Measurements from ENCODE around the gene SNRK.
"Not testable (repeated sequence)": the region's sequence is repeated elsewhere in the genome, so short reads cannot be mapped to it uniquely, and the experiment has no call there.

SNRK gene

DNA sequence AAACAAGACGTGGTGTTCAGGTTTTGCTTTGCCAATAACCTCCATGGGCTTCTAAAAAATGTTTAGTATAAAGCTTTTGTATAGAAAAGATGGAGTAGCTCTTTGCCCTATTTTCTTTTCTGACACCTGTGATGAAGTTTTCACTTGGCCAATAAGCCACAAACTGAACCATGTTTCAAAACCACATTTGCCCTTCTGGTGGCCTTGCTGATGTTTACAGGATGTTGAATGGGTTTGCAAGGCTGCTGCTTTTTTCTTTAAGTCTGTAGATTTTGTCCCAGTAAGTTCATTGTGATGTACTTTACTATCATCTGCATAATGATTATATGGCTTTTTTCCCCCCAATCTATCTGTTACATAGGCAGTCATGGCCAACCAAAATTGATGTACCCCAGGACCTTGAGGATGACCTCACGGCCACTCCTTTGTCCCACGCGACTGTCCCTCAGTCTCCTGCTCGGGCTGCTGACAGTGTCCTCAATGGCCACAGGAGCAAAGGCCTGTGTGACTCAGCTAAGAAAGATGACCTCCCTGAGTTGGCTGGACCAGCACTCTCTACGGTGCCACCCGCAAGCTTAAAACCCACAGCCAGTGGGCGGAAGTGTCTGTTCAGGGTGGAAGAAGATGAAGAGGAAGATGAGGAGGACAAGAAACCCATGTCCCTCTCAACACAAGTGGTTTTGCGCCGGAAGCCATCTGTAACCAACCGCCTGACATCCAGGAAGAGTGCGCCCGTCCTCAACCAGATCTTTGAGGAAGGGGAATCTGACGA, 60.8 kb downstream of the SNRK start:
- no peak for DNase-seq (ENCODE audit: low read depth in 2 of 2)

DNA sequence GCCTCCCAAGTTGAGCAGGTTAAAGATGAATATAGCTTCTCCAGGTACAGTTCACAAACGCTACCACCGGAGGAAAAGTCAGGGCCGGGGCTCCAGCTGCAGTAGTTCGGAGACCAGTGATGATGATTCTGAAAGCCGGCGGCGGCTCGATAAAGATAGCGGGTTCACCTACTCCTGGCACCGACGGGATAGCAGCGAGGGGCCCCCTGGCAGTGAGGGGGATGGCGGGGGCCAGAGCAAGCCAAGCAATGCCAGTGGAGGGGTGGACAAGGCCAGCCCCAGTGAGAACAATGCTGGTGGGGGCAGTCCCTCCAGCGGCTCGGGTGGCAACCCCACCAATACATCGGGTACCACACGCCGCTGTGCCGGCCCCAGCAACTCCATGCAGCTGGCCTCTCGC, 61.4 kb downstream of the SNRK start:
- no peak for DNase-seq (ENCODE audit: low read depth in 2 of 2)

DNA sequence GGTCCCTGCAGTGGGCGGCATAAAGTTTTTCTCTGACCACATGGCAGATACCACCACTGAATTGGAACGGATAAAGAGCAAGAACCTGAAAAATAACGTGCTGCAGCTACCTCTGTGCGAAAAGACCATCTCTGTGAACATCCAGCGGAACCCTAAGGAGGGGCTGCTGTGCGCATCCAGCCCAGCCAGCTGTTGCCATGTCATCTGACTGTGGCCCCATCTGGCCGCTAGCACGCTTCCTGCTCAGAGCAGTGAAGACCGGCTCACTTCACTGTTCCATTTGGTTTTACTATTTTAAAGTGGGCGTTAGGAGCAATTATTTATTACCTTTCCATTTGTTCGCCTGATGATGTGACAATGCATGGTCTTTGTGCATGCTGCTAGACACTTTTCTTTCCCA, 62.0 kb downstream of the SNRK start:
- DNase-seq (ENCODE audit: low read depth in 2 of 2), result no peak

DNA sequence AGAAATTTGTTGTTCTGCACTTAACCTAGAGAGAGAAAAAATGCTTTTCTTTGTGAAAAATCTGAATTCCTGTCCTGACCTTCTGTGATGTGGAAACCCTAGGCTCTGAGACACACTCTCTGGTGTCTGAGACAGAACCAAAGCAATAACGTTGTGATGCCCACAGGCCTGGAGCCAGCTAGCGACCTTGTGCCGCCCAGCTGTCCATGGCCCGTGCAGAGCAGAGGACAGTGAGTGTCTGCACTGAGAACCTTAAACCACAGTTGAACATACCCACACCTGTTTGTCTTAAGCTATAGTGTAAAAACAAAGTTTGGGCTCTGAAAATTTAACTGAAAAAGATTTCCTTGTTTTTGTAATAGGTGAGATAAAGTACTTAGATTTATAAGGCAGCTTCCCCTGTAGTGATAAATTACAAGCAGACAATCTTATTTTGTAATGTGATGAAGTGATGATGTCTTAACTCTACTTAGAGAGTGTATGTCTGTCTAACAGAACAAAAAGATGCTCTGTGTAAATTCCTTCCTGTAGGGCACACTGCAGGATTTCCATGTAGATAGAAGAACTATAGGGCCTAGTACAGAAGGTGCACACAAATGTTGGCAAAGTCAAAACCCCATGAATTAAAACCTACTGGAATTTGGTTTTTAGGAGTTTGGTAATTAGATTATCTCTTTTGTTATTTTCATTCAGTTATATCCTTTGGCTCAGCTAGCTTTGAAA, 62.7 kb downstream of the SNRK start:
- DNase-seq (ENCODE audit: low read depth in 2 of 2), result no peak

DNA sequence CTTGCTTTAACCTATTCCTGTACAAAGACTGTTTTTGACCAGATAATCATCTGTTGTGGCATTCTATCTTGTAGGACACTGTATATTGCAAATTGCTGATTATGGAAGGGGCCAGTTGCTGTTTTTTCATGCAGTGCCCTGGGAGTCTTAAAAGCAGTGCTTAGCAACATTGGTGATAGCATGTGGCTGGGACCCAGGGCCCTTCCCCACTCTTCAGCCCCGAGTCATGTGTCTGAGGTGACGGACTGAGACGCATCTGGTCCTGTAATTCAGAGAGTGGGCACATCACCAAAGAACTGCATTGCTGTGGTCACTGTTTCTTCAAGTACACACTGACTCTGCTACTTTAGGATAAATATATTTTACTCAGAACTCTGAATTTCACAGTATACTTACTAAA, 63.4 kb downstream of the SNRK start:
- DNase-seq (ENCODE audit: low read depth in 2 of 2), result no peak

DNA sequence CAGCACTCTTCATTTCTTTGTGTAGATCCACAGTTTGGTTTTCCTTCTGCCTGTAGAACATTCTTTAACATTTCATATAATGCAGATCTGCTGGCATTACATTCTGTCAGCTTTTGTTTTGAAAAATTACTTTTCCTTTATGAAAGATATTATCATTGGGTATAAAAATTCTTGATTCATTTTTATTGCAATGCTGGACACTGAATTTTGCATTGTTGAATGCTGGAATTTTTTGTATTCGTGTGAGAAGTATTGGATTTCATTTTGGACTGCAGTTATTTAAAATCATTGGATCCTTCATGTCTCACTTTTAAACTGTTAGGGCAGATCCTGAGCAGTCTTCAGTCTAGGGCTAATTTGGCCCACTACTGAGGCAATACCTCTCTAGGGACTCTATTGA, 67.1 kb downstream of the SNRK start:
- no peak for DNase-seq (ENCODE audit: low read depth in 2 of 2)

DNA sequence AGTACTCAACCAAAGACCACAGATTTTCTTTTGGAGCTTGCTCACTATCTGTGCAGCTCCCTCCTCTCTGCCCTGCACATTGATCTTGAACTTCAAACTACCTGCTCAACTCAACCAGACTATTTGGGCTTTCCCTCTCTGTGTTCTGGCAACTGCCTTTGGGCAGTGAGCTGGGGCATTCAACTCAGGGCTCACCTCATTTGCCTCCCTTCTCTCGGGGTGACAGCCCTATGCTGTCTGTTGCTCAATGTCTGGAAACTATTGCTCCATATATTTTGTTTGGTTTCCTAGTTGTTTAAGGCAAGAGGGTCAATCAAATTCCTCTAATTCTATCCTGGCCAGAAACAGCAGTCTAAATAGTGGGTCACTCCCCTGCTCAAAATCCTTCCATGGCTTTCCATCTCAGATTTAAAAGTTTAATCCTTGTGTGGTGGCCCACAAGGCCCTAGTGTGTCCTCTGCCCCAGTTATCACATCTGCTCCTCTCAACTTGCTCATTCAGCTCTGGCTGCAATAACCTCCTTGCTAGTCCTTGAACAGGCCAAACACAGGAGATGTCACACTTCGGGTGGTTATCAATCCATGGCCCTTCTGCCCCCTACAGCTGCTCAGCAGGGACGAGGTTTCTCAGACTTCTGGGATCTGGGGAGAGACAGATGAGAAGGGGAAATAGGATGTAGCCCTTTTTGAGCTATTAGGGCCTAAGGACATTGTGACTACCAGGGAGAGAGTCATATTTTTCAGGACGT, 67.8 kb downstream of the SNRK start:
- DNase-seq (ENCODE audit: low read depth in 2 of 2), result no peak

DNA sequence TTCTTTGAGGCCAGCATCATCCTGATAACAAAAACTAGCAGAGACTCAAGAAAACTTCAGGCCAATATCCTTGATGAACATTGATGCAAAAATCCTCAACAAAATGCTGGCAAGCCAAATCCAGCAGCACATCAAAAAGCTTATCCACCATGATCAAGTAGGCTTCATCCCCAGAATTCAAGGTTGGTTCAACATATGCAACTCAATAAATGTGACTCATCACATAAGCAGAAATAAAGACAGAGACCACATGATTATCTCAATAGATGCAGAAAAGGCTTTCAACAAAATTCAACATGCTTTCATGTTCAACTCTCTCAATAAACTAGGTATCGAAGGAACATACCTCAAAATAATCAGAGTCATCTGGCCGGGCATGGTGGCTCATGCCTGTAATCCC, 69.7 kb downstream of the SNRK start:
- not testable (repeated sequence) for DNase-seq (ENCODE audit: low read depth in 2 of 2)

DNA sequence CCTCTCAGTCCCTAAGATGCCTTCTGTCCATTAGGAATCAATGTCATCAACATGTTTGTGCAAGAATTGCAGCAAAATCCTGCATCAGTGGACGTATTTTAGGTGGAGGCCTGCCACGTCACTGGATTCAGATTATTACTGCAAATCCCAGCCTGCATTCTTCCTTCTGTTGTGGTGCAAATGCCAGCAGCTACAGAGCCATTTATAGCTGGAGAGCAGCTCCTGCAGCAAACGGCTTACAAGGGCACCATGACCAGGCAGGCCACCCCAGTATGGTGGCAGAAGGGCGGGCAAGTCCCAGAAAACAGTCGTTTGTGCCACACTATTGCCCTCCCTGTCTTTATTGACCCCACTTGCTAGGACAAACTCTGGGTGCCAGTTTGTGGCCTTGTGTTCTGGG, 74.7 kb downstream of the SNRK start:
- DNase-seq (ENCODE audit: low read depth in 2 of 2), result no peak

DNA sequence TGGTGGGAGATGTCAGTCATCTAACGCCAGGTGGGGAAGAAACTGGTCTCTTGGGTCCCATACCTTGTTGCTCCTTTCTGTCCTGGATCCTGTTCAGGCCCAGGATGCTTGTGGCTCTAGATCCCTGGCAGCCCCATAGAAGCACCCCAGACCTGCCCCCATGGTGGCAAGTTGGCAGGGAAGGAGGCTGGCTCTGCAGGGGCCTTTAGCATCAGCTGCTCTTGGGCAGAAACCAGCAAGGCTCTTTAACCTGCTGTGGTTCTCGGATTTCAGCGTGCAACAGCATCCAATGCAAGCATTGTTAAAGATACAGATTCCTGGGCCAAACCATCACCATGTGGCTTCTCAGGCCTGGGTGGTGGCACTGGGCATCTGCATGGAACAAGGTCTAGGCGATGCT, 75.8 kb downstream of the SNRK start:
- DNase-seq (ENCODE audit: low read depth in 2 of 2), result no peak

DNA sequence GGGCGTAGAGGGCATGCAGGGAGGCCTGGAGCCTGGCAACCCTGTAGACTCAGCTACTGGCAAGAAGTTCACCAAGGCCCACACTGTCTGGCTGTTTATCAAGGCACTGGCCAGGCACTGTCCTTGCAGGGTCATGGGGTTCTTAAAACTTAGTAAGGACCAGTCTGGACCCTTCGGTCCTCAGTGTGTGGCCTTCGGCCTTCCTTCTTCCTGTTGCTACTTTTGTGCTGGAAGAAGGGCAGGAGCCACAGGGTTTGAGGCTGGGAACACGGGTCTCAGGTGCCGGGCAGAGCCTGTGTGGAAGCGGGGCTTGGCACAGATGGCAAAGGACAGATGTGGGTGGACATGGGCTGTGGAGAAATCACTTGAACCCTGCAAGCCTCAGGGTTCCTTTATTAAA, 76.6 kb downstream of the SNRK start:
- DNase-seq (ENCODE audit: low read depth in 2 of 2), result no peak

DNA sequence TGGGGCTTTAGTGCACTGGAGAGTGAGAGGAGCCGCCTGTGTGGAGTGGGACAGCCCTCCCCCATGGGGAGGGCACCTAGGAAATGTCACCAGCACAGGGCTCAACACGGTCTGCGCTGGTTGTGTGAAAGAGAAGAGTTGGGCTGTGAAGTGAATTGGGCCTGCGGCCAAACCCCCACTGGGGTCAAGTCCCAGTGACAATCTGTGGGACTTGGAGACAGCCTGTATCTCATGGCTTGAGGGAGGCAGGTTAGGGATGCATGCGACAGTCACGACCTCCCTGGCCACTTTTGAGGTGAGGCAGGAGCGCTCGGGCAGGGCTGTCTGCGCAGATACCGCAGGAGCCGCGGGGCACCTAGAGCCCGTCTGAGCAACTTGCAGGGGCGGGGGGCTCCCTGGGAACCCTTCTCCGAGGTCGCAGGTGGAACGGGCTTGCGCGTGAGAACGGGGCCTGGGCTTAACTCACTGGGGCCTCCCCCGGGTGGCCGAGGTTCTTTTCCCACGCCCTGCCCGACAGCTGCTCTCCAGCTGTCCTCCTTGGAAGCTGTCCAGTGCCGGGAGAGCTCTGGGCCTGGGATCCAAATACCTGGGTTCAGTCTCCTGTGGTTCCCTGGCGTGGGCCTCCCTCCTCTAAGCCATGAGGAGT, 77.4 kb downstream of the SNRK start:
- no peak for DNase-seq (ENCODE audit: low read depth in 2 of 2)

DNA sequence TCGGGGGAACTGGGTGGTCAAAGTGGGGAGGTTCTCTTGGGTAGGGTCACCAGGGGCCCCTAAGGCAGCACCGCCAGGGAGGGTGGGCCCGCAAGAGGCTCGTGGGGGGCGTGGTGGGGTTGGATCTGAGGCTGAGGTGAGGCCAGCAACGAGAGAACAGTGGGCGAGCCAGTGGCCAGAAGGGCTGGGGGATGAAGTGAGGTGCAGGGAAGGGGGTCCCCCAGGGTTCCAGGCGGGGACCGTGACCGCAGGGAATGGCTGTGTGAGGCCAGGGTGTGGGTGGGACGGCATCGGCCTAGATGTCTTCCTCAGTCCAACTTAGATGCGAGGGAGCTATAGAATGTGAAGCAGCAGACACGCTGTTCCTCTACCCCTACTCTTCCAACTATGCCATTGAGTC, 78.2 kb downstream of the SNRK start:
- no peak for DNase-seq (ENCODE audit: low read depth in 2 of 2)

DNA sequence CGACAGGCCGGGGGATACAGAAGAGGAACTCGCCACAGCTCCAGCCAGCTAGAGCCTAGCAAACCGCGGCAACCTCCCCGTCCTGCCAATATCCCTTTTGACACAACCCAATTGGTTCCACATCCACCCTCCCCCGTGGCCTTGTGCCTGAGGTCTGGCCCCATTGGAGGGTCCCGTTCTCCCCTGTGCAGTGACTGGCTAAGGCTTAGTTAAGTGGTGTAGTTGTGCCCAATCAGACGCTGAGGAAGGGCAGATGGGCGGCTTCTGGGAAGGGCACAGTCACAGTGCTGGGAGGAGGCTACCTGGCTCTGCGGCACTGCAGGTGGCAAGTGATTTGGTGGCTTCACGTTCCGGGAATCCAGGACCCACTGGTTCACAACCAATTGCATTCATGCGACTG, 78.6 kb downstream of the SNRK start:
- DNase-seq (ENCODE audit: low read depth in 2 of 2), result no peak

DNA sequence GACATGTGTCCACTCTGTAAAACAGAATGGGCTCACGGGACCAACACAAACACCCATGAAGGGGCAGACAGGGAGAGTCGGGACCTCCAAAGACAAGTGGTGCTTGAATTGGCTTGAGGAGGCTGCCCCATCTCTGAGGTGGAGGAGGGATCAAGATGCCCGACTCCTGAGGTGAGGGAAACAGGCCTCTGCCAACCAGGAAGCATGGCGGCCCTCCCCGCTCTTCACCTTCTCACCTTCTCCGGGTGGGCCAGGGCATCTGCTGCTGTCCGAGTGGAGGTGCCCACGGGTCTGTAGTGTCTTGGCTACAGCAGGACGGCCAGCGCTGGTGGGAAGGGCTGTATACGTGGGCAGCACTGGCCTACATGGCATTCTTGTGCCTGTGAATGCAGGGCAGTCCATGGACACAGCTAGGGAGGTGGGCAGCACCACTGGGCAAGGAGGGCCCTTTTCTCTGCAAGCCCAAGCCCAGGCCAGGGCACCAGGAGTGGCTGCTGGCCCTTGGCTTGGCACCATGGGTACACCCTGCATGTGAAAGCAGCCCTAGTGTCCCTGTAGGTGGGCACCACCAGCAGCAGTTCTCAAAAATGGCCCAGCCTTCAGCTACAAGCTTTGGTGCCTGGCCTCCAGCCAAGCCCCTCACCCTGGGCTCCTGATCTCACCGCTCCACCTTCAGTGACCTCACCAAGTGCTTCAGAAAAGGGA, 79.4 kb downstream of the SNRK start:
- DNase-seq (ENCODE audit: low read depth in 2 of 2), result no peak

DNA sequence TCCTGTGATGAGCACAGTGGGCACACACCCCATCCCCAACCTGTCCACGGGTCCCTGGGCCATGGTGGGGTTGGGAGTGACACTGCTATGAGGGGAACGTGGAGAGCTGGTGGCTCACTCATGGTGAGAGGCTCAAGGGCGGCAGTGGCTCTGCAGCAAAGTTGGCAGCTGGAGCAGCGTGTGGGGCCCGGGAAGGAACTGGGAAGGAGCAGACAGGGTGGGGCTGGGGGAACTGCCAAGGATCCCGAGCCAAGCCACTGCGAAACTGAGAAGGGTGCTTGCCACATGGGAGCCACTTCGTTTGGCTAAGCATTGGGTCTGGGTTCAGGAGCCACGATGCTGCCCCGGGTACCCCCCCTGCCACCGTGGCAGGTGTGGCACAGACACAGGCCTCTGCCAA, 80.1 kb downstream of the SNRK start:
- DNase-seq (ENCODE audit: low read depth in 2 of 2), result no peak

DNA sequence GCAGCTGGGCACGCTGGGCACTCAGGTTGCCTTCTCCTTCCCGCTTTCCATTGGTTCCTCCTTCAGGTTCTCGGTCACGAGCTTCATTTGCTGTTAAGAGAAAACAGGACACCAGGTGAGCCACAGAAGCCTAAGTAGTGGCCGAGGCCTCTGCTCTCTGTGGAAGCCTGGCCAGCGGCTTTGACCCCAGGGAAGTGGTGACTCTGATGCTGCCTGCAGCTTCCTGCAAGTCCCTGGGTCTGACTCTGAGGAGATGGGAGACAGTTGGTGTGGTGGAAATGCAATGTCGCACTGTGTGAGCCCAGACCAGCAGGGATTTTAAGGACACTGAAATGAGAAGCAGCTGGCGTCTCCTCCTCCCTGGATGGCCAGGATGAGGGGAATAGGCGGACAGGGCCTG, 80.5 kb downstream of the SNRK start:
- no peak for DNase-seq (ENCODE audit: low read depth in 2 of 2)

DNA sequence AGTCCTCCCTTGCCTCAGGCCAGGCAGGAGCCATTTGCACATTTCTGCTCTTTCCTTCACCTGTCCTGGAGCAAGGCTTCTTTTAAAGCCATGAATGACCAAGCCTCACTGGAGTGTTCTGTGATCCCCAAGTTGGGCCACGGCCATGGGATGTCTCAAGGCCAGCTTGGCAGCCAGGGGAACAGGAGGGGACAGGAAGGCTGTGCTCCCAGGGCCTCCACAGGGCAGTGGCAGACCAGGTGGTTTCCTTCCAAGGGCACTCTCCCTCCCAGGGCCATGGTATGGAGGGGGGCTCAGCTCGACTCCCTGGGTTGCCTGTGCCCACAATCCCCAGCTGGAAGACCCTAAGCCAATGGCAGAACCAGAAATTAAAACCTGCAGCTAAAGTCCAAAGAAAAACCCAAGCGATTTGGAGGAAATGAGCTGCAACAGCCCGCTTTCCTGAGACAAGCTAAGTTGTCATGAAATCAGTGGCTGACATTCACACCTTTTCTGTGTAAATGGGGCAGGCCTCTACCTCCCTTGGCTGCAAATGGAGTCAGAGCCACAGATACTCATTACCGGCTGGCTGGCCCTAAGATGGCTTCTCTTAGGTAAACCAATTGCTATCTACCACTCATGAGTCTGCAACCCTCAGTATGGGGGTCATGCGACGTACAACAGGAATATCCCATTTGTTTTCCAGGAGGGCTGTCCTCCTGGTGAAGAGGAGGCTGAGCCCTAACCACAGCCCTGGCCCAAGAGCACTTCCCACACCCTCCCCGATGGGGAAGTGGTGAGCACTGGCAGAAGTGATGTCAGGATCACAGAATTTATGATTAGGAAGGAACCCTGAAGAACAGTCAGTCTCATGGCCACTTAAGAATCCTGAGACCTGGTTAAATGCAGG, 83.3 kb downstream of the SNRK start:
- DNase-seq (ENCODE audit: low read depth in 2 of 2), result no peak

DNA sequence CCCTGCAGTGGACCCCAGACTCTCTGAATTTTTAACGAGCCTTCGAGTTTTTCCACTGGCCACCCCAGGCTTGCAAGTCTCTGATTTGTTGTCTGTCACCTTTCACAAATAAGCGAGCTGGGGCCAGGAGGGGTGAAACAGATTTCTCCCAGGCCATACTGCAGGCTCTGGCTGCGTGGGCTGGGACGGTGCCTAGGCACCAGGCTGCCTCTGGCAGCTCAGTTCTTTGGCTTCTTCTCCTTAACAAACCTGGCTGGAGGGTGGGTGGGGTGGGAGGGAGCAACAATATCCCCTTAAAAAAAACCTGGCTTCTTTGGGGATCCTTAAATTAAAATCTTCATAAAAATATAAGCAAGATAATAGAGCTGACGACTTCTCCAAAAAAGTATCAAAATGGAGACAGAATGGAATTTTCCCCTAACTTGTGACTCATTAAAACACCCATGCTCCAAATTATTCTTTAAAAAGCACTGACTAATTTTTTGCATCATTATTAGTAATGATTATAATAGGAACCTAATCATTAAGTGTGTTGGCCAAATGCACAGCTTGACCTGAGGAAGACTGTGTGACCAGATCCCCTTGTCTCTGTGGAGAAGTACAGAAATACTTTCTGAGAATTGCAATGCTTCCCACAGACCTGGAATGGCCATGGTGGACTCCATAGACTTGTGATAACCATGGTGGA, 84.1 kb downstream of the SNRK start:
- no peak for DNase-seq (ENCODE audit: low read depth in 2 of 2)

DNA sequence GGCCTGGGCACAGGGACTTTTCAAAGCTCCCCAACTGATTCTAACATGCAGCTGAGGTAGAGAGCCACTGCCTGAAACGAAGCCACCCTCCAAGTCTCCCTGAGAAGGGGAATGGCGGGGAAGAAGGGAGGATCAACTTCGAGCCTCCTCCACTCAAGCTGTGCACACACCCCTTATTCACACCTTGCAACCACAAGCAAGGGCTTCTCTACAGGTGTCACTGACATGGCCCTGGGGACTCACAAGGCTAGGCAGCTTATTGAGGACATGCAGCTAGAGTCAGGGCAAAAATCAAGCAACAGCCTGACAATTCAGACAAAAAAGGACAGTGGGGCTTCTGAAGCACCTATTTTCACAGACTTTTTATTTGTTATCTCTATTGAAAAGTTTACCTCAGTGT, 85.2 kb downstream of the SNRK start:
- DNase-seq (ENCODE audit: low read depth in 2 of 2), result no peak

Data from activated CD4-positive, alpha-beta T cell treated with anti-CD3 and anti-CD28 coated beads for 24 hours (primary cell).